ENCODE data around the gene RNF2.

RNF2 gene

DNA sequence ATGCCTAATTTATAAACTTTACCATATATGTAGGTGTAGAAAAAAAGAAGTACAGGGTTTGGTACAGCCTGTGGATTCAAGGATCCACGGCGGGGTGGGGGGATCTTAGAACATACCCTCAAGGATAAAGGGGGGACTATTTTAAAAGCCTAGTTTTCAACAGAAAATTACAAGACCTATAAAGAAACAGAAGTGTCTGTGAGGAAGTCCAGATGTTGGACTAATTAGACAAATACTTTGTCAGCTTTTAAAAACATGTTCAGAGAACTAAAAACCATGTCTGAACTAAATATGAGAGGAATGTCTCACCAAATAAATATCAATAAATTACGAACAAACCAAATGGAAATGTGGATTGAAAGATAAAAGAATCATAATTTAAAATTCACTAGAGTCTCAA is 59.8 kb downstream of the RNF2 start:
- no peak for DNase-seq

DNA sequence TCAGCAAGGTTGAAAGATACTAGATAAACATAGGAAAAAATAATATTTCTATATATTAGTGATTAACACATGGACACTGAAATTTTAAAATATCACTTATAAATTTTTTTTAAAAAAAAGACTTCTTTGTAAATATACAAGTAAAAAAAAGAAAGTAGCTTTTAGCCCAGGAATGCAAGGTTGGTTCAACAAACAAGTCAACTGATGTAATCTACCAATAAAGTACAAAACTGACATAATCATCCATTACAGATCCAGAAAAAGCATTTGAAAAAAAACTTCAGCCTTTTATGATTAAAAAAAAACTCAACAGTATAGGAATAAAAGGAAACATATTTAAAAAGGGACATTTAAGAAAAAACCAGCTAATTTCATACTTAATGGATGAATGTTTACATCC is 63.0 kb downstream of the RNF2 start:
- DNase-seq, result no peak

DNA sequence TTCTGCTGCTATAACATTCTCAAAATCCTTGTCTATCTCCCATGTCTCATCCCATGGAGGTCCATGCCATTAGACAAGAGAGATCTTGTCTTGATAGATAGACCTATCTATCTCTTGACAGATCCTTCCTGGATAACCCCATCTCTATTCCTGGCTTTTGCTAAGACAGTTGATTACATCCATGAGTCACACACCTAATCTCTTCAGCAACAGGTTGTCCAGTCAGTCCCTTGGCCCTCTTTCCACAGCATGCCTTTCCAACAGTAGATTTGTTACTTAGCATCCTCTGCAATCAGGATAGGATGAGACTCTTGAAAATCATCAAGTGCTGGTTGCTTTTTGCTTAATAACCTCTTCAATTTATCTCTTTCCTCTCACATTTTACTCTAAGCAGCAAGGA is 64.8 kb downstream of the RNF2 start:
- no peak for DNase-seq

DNA sequence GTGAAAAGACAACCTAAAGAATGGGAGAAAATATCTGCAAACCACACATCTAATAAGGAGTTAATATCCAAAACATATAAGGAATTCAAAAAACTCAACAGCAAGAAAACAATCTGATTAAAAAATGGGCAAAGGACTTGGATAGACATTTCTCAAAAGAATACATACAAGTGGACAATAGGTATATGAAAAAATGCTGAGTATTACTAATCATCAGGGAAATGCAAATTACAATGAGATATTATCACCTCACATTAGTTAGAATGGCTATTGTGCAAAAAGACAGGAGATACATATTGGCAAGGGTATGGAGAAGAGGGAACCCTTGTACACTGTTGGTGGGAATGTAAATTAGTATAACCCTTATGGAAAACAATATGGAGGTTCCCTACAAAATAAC is 66.5 kb downstream of the RNF2 start:
- no peak for DNase-seq

DNA sequence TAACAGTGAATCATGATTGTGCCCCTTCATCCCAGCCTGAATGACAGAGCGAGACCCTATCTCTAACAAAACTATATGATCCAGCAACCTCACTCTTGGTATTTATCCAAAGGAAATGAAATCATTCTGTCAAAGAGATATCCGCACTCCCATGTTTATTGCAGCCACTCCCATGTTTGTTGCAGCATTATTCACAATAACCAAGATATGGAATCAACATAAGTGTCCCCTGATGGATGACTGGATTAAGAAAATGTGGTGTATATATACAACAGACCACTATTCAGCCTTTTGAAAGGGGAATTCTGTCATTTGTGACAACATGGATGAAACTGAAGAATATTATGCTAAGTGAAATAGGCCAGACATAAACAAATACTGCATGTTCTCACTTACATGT is 67.0 kb downstream of the RNF2 start:
- no peak for DNase-seq

DNA sequence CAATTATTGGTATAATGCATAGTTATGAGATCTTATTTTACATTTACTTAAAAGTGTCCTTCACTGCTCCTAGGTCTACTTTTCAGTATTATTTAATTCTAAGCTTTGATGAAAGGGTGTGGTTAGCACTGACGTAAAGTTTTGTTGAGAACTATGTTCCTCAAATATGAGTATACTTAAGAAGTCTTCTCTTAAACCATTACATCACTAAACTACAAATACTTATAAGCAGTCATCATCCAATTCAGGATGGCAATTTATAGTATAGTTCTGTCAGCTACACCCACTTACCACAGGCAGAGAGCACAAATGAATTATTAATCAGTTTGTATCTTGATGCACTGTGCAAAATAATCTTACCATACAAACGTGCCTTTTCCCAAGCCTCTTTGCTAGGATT is 84.3 kb downstream of the RNF2 start:
- no peak for DNase-seq

DNA sequence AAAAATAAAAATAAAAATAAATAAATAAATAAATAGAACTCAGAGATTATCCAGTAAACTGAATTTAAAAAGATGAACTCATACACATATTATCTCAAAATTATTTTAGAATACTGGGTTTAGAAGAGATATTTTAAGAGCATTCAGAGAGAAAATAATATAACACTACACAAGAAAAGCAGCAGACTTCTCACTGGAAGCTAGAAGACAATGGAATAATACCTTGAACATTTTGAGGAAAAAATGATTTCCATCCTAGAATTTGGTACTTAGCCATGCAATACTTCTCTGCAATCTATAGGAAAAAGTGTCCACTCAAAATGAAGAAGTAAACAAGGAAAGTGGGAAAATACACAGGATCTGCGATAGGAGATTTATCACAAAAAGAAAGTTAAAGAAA is 87.2 kb downstream of the RNF2 start:
- no peak for DNase-seq

DNA sequence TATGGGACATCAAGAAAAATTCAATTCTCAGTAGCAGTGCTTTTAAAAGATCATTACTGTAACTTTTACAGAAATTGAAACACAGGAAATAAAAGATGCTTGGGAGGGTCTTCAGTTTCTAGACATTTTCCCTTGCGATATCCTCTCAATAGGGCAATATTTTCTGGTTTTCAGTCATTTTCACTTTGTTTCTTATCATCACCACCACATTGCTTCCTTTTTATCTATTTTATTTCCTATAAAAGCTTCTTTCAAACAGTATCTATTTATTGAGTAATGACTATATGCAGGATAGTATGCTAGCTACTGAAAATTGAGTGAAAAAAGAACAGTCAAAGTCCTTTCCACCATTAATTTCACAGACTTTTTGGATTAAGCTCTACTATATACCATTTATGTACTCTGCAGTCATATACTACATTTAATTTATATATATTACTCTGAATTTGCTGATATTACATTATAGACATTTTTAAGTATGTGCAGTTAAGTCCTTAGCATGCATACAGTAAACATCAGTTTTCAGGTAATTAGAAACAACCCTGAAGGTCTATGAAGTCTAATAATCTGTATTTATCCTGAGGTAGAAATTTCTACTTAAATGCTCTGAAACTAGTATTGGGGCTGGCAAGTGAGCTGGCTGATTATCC is 92.7 kb downstream of the RNF2 start:
- DNase-seq, result peak; percentile 72

DNA sequence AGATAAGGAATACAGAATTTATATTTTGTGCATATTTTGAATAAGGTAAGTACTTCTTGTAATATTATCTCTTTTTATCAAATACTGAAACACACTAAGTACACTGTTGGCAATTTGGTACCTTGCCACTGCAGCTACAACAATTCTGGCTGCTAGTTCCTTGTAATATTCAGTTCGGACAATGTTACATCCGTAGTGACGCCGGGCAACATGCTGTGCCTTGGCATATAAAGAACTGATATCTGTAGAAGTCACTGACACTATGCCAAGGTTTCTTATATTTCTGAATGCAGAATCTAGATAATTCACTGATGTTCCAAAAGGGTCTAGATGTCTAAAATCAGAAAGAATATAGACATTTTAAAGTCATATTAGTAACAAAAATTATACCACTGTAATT is 93.9 kb downstream of the RNF2 start:
- peak; percentile 48 for DNase-seq

DNA sequence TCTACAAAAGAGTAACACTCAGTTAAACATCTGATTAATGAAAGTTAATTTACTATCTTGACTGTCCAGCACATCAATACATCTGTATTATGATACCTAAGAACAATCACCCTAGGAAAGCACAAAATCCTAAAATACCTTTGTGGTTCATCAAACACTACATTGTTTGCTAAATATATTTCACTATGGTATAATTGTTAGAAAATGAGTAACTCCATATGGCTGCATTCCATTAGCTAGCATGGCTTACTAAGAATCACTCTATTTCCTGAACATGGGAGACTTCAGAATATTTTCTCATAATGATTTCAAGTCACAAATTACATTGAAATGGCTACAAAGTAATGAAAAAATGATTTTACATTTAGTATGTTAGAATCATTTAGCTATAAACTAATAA is 98.9 kb downstream of the RNF2 start:
- DNase-seq, result no peak

DNA sequence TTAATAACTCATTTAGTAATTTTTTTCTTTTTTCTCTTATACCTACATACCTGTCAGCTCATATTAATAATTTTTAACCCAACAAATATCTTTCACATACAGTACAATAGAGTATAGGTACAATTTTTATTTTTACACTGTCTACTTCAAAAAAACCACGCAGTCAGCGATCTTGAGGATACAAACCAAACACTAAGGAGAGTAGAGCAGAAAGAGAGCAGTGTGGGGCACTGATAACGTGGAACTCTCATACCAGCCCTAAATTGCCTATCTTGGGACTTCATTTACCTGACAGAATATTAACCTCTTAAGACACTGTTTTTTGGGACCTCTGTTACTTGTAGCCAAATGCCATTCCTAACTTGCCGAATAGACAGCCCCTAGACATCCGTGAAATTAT is 105.9 kb downstream of the RNF2 start:
- DNase-seq, result peak; percentile 75

Measured in hematopoietic multipotent progenitor cell treated with erythropoietin and hydrocortisone succinate and interleukin-3 and kit ligand, for 8 days (in vitro differentiated cells).